NB4 (cell line): ENCODE data around the gene PIGZ.

Experiments
- MAX ChIP-seq: IDR thresholded peaks from 2 replicates; pipeline ENCODE4 v1.6.1; 2011; ENCODE audit warnings: low read depth, low read length
- POLR2A ChIP-seq: IDR thresholded peaks from 2 replicates; pipeline ENCODE4 v1.6.1; 2011; ENCODE audit warnings: mild to moderate bottlenecking; ENCODE audit not compliant: insufficient read length; ENCODE audit errors: extremely low read depth
- TF ChIP-seq, protein P1 (sequence below): IDR thresholded peaks from one replicate; pipeline ENCODE4 v1.5.1; 2012; ENCODE audit warnings: low read depth, low read length

- TF ChIP-seq, protein P1, sequence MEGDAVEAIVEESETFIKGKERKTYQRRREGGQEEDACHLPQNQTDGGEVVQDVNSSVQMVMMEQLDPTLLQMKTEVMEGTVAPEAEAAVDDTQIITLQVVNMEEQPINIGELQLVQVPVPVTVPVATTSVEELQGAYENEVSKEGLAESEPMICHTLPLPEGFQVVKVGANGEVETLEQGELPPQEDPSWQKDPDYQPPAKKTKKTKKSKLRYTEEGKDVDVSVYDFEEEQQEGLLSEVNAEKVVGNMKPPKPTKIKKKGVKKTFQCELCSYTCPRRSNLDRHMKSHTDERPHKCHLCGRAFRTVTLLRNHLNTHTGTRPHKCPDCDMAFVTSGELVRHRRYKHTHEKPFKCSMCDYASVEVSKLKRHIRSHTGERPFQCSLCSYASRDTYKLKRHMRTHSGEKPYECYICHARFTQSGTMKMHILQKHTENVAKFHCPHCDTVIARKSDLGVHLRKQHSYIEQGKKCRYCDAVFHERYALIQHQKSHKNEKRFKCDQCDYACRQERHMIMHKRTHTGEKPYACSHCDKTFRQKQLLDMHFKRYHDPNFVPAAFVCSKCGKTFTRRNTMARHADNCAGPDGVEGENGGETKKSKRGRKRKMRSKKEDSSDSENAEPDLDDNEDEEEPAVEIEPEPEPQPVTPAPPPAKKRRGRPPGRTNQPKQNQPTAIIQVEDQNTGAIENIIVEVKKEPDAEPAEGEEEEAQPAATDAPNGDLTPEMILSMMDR: no peak
- TF ChIP-seq MAX (no peak), POLR2A (no peak)
Measured at GRCh38 chr3:197006446-197006845, 37.8 kb upstream of the PIGZ start.
